T-helper 9 cell (primary cell): ENCODE results near the gene CTAGE6.
"Not testable (repeated sequence)": the region's sequence is repeated elsewhere in the genome, so short reads cannot be mapped to it uniquely, and the experiment has no call there.

Source experiments
- DNase-seq: peaks from one replicate; pipeline ENCODE4 v3.0.0-alpha.2; 2020

CTAGE6 gene

GRCh38 chr7:143715543-143716193 is 41.8 kb downstream of the CTAGE6 start:
- not testable (repeated sequence) for DNase-seq

GRCh38 chr7:143714581-143715454 is 42.7 kb downstream of the CTAGE6 start:
- DNase-seq = not testable (repeated sequence)

GRCh38 chr7:143712381-143712780 is 45.1 kb downstream of the CTAGE6 start:
- DNase-seq = not testable (repeated sequence)

- not testable (repeated sequence) for DNase-seq
These were observed 45.7 kb downstream of the CTAGE6 start for GRCh38 chr7:143711727-143712324.

- DNase-seq = not testable (repeated sequence)
These were observed 47.6 kb downstream of the CTAGE6 start for GRCh38 chr7:143709895-143710294.
